ENCODE results near the gene STAB1. TPM values are rescaled to one million over a fixed set of nuclear protein-coding genes. Genes with fewer than 3 reads are reported as not detected.

The STAB1 gene
- total and polyA plus RNA-seq, 2 donors (not counting 1 experiment from before 2014, with no cell fraction given) = under 0.01 to 0.09 TPM

DNA sequence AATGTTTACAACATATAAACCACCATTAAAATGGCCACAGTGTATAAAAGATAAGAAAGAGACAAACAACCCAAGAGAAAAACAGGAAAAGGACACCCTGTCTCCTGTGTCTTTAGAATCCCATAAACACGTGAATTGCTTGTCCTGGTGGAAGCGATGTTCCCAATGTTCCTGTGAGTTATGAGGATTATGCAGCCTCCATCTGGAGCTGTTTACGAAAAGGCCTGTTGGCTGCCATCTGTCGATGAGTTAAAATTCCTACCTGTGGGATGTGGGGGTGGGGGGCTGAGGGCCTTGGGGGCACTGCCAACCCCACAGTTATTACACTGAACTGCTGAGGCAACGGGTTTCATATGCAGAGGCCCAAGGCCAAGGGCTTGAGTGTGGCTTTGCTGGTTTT, 26.1 kb upstream of the STAB1 start:
- Histone ChIP-seq H4K20me1 (ENCODE audit: control insufficient read depth, extremely low read depth, insufficient read depth, low read length) (no peaks in the 10 kb centered on the region), H2AFZ (ENCODE audit: low read length) (no peak overlapping the region)

DNA sequence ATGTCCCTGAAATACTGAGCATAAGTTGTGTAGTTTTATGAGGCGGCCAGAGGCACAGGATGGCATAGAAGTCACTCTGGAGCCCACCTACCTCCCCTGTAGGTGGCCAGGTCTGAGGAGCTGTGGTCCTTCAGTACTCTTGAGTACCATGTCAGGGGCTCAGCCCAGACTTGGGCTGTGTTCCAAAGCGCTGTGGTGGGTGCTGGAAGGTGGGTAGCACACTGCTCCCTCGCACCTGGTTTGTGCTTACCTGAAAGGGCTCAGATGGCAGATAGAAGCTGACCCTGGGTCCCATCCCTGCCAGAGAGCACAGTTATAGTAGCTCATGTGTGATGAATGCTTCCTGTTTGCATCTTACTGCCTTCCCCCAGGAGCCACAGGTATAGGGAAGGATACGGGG, 24.2 kb upstream of the STAB1 start:
- no peak overlapping the region for H2AFZ ChIP-seq (ENCODE audit: low read length)
- TF ChIP-seq EZH2 (IDR thresholded peaks at IDR 0.05; ENCODE audit: low read length, missing control alignments) (no peak), CTCF (conservative IDR thresholded peaks at IDR 0.05 in 1 of 2, IDR thresholded peaks at IDR 0.05 in 1 of 2; ENCODE audit: low read depth in 1 of 2, low read length in 2 of 2) (no peak)
- H3K4me3 ChIP-seq (replicated peaks in 1 of 4; ENCODE audit: control extremely low read depth in 1 of 4, insufficient read depth in 1 of 4, low read depth in 3 of 4, low read length in 4 of 4) = no peak overlapping the region
- DNase-seq (ENCODE audit: low read depth in 2 of 2) = no peak
- H3K9me3 ChIP-seq (ENCODE audit: control insufficient read depth, insufficient read depth, low read depth, low read length) = no peaks in the 10 kb centered on the region
- no peak overlapping the region for H3K4me2 ChIP-seq (ENCODE audit: extremely low read depth, insufficient read depth, low read length)
- no peak overlapping the region for H3K9ac ChIP-seq (ENCODE audit: insufficient read depth, low read length)
- H3K27ac ChIP-seq (ENCODE audit: insufficient read depth, low read length) = no peak overlapping the region
- peaks cover under 1% of the 10 kb centered on the region for H3K4me1 ChIP-seq (ENCODE audit: control insufficient read depth, extremely low read depth, insufficient read depth, low read length)
- no peaks in the 10 kb centered on the region for H3K27me3 ChIP-seq (ENCODE audit: control insufficient read depth, insufficient read depth, low read length)
- H3K79me2 ChIP-seq (ENCODE audit: control insufficient read depth, insufficient read depth, low read length) = peaks cover 7% of the 10 kb centered on the region
- H4K20me1 ChIP-seq (ENCODE audit: control insufficient read depth, extremely low read depth, insufficient read depth, low read length) = no peaks in the 10 kb centered on the region
- H3K36me3 ChIP-seq (ENCODE audit: control insufficient read depth, insufficient read depth, low read length) = peaks cover 33% of the 10 kb centered on the region

More for the DNA sequence above, 26.1 kb upstream of the STAB1 start:
- H3K4me2 ChIP-seq (ENCODE audit: extremely low read depth, insufficient read depth, low read length) = no peak overlapping the region
- H3K27me3 ChIP-seq (ENCODE audit: control insufficient read depth, insufficient read depth, low read length) = no peaks in the 10 kb centered on the region
- DNase-seq (ENCODE audit: low read depth in 2 of 2) = no peak
- peaks cover 11% of the 10 kb centered on the region for H3K79me2 ChIP-seq (ENCODE audit: control insufficient read depth, insufficient read depth, low read length)
- H3K9me3 ChIP-seq (ENCODE audit: control insufficient read depth, insufficient read depth, low read depth, low read length) = no peaks in the 10 kb centered on the region
- no peak overlapping the region for H3K4me3 ChIP-seq (replicated peaks in 1 of 4; ENCODE audit: control extremely low read depth in 1 of 4, insufficient read depth in 1 of 4, low read depth in 3 of 4, low read length in 4 of 4)
- peaks cover 6% of the 10 kb centered on the region for H3K4me1 ChIP-seq (ENCODE audit: control insufficient read depth, extremely low read depth, insufficient read depth, low read length)
- H3K27ac ChIP-seq (ENCODE audit: insufficient read depth, low read length) = no peak overlapping the region
- TF ChIP-seq EZH2 (IDR thresholded peaks at IDR 0.05; ENCODE audit: low read length, missing control alignments) = no peak
- no peak for TF ChIP-seq CTCF (conservative IDR thresholded peaks at IDR 0.05 in 1 of 2, IDR thresholded peaks at IDR 0.05 in 1 of 2; ENCODE audit: low read depth in 1 of 2, low read length in 2 of 2)
- no peak overlapping the region for H3K9ac ChIP-seq (ENCODE audit: insufficient read depth, low read length)
- H3K36me3 ChIP-seq (ENCODE audit: control insufficient read depth, insufficient read depth, low read length) = peaks cover 29% of the 10 kb centered on the region

DNA sequence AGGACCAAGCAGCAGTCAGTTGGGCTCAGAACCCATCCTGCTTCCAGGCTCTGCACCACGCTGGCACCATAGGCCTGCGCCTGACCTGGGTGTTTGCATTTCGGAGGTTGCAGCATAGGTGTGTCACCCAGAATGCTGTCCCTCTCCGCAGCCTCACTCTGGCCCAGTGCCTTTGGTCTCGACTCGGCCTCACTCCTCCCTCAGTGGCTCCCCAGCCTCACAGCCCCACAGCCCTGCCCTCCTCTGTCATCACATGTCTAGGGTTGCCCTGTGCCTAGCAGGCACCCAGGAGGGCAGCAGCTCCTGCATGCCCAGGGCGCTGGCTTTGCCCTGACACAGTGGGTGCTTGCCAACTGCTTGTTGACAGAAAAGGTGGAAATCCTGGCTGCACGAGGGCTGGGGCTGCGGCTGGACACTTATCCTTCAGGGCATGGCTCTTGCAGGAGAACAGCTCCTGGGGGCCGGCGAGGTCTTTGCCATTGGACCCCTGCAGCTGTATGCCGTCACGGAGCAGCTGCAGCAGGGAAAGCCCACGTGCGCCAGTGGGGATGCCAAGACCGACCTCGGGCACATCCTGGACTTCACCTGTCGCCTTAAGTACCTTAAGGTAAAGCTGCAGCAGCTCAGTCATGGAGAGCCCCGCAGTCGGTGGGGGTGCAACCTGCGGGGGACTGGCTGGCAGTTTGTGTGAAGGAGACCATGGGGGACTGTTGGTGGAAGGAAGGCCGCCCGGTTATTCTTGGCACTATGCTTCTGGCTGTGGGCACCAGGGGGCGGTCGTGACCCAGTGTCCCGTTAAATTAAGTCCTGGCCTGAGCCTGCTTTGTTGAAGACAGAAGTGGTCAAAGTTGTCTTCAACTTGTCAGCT, 23.5 kb upstream of the STAB1 start:
- H3K9me3 ChIP-seq (ENCODE audit: control insufficient read depth, insufficient read depth, low read depth, low read length) = no peaks in the 10 kb centered on the region
- H4K20me1 ChIP-seq (ENCODE audit: control insufficient read depth, extremely low read depth, insufficient read depth, low read length) = no peaks in the 10 kb centered on the region
- H3K27ac ChIP-seq (ENCODE audit: insufficient read depth, low read length) = no peak overlapping the region
- peak in 1 of 2 donors; percentile 60 for DNase-seq (ENCODE audit: low read depth in 2 of 2)
- H3K4me3 ChIP-seq (replicated peaks in 1 of 4; ENCODE audit: control extremely low read depth in 1 of 4, insufficient read depth in 1 of 4, low read depth in 3 of 4, low read length in 4 of 4) = no peak overlapping the region
- H3K4me2 ChIP-seq (ENCODE audit: extremely low read depth, insufficient read depth, low read length) = no peak overlapping the region
- TF ChIP-seq EZH2 (IDR thresholded peaks at IDR 0.05; ENCODE audit: low read length, missing control alignments) = no peak
- TF ChIP-seq CTCF (conservative IDR thresholded peaks at IDR 0.05 in 1 of 2, IDR thresholded peaks at IDR 0.05 in 1 of 2; ENCODE audit: low read depth in 1 of 2, low read length in 2 of 2) = peak; percentile 47 to 71
- no peaks in the 10 kb centered on the region for H3K27me3 ChIP-seq (ENCODE audit: control insufficient read depth, insufficient read depth, low read length)
- peaks cover 39% of the 10 kb centered on the region for H3K36me3 ChIP-seq (ENCODE audit: control insufficient read depth, insufficient read depth, low read length)
- peaks cover 4% of the 10 kb centered on the region for H3K79me2 ChIP-seq (ENCODE audit: control insufficient read depth, insufficient read depth, low read length)
- no peak overlapping the region for H2AFZ ChIP-seq (ENCODE audit: low read length)
- H3K4me1 ChIP-seq (ENCODE audit: control insufficient read depth, extremely low read depth, insufficient read depth, low read length) = no peaks in the 10 kb centered on the region
- no peak overlapping the region for H3K9ac ChIP-seq (ENCODE audit: insufficient read depth, low read length)
